Astrocyte (in vitro differentiated cells and primary cell): ENCODE results near the gene WBP1. TPM values are rescaled to one million over a fixed set of nuclear protein-coding genes. Genes with fewer than 3 reads are reported as not detected.

Experiments
- DNase-seq: peaks from one replicate; pipeline ENCODE4 v3.0.0-alpha.2; 2010; ENCODE audit warnings: low read depth
- FAIRE-seq: peaks from 2 replicates; lab custom pipeline; 2011; peaks lifted over from hg19 to GRCh38; lab: Jason Lieb, UNC
- H2AFZ ChIP-seq: 2 replicates; pipeline ENCODE4 v1.6.0; 2012; ENCODE audit warnings: low read depth, low read length, inconsistent platforms
- H3K27ac ChIP-seq: 2 replicates; pipeline ENCODE4 v1.5.1; 2011; ENCODE audit warnings: low read depth, low read length, inconsistent platforms
- H3K27me3 ChIP-seq: 2 replicates; pipeline ENCODE4 v1.6.0; 2011; ENCODE audit warnings: low read length, inconsistent platforms; ENCODE audit not compliant: insufficient read depth
- H3K36me3 ChIP-seq: 2 replicates; pipeline ENCODE4 v1.5.1; 2011; ENCODE audit warnings: low read length, inconsistent platforms; ENCODE audit not compliant: insufficient read depth
- H3K4me1 ChIP-seq: 2 replicates; pipeline ENCODE4 v1.5.1; 2011; ENCODE audit warnings: low read length, inconsistent platforms; ENCODE audit not compliant: insufficient read depth
- H3K4me2 ChIP-seq: 2 replicates; pipeline ENCODE4 v1.6.0; 2012; ENCODE audit warnings: low read length, inconsistent platforms
- H3K4me3 ChIP-seq: 2 replicates; pipeline ENCODE4 v1.5.1; 2011; ENCODE audit warnings: low read depth, mild to moderate bottlenecking, low read length, inconsistent platforms; ENCODE audit not compliant: insufficient read depth
- H3K79me2 ChIP-seq: 2 replicates; pipeline ENCODE4 v1.6.0; 2012; ENCODE audit warnings: mild to moderate bottlenecking, low read length, inconsistent platforms; ENCODE audit not compliant: insufficient read depth
- H3K9ac ChIP-seq: 2 replicates; pipeline ENCODE4 v1.6.0; 2012; ENCODE audit warnings: mild to moderate bottlenecking, low read length, inconsistent platforms
- H3K9me3 ChIP-seq: 2 replicates; pipeline ENCODE4 v1.5.1; 2012; ENCODE audit warnings: low read depth, mild to moderate bottlenecking, low read length, inconsistent platforms; ENCODE audit not compliant: insufficient read depth
- H4K20me1 ChIP-seq: 2 replicates; pipeline ENCODE4 v1.6.0; 2012; ENCODE audit warnings: low read length, inconsistent platforms; ENCODE audit not compliant: insufficient read depth
- H3K27ac Mint-ChIP-seq: one replicate; pipeline ENCODE4 v1.8.0; 2021; ENCODE audit warnings: mild to moderate bottlenecking, mixed read lengths; ENCODE audit not compliant: unreplicated experiment
- H3K27me3 Mint-ChIP-seq: one replicate; pipeline ENCODE4 v1.8.0; 2021; ENCODE audit warnings: low read depth, mixed read lengths; ENCODE audit not compliant: unreplicated experiment
- H3K36me3 Mint-ChIP-seq: one replicate; pipeline ENCODE4 v1.8.0; 2021; ENCODE audit warnings: low read depth, mixed read lengths; ENCODE audit not compliant: unreplicated experiment
- H3K4me1 Mint-ChIP-seq: one replicate; pipeline ENCODE4 v1.8.0; 2021; ENCODE audit warnings: low read depth, mixed read lengths; ENCODE audit not compliant: unreplicated experiment
- H3K4me3 Mint-ChIP-seq: one replicate; pipeline ENCODE4 v1.8.0; 2021; ENCODE audit warnings: mild to moderate bottlenecking, moderate library complexity, mixed read lengths; ENCODE audit not compliant: unreplicated experiment
- H3K9me3 Mint-ChIP-seq: one replicate; pipeline ENCODE4 v1.8.0; 2021; ENCODE audit warnings: mild to moderate bottlenecking, mixed read lengths; ENCODE audit not compliant: unreplicated experiment
- EZH2 ChIP-seq: IDR thresholded peaks from 2 replicates; pipeline ENCODE4 v1.6.1; 2012; ENCODE audit warnings: mild to moderate bottlenecking, low read length, inconsistent platforms; ENCODE audit not compliant: insufficient read depth
- total RNA-seq: library from RNA; stranded (reverse); gene quantifications from 2 replicates; pipeline ENCODE4 v1.2.1, GENCODE V29; 2021
- TF ChIP-seq, protein P1 (sequence below): IDR thresholded peaks from 2 replicates; pipeline ENCODE4 v1.5.1; 2011; ENCODE audit warnings: low read depth, mild to moderate bottlenecking, inconsistent platforms, low read length, moderate library complexity; ENCODE audit not compliant: insufficient read depth

The WBP1 gene
- total RNA-seq, 1 donor from 2014 or later, result 56.4 TPM

DNA sequence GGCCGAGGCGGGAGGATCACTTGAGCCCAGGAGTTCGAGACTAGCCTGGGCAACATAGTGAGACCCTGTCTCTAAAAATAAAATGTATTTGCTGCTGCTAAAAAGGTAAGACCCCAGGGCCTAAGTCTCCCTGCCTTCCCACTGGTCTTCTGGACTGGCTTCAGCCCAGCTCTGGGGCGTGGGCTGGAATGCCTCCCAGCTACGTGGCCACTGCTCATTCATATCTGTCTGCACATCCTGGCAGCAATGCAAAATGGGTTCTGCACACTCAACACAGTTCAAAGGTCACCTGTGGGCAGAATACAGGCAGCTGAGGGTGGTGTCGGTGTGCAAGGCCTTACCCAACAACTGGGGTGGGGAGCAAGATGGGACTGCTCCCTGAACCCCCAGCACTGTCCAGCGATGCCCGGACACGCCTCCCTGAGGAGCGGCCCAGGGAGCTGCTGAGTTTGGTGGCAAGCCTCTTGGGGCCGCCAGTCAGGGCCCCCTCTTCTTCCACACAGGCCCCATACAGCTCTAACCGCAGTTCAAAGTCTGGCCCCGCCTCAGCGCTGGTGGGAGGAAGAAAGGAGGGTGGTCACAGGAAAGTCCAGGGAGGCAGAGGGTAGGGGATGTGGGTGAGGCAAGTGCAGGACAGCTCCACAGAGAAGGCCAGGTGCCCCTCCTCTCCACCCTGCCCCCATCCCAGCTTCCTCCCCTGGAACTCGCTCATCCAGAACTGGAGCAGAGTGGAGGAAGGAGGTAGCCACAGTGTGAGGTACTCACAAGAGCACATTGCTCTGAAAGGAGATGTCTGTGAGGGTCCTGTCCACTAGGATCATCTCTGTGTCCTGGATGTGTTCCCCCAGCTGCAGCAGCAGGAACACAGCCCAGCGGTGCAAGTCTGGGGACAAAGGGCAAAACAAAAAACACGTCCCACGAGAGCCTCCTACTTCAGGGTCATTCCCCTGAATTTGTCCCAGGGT lies 28.5 kb upstream of the WBP1 start:
- Mint-ChIP-seq H3K27ac (no peak overlapping the region), H3K4me3 (no peak overlapping the region), H3K27me3 (no peaks in the 10 kb centered on the region), H3K4me1 (peaks cover 17% of the 10 kb centered on the region), H3K9me3 (no peaks in the 10 kb centered on the region), H3K36me3 (peaks cover 18% of the 10 kb centered on the region)
- peaks cover 13% of the 10 kb centered on the region for H3K4me1 ChIP-seq
- TF ChIP-seq, protein P1, sequence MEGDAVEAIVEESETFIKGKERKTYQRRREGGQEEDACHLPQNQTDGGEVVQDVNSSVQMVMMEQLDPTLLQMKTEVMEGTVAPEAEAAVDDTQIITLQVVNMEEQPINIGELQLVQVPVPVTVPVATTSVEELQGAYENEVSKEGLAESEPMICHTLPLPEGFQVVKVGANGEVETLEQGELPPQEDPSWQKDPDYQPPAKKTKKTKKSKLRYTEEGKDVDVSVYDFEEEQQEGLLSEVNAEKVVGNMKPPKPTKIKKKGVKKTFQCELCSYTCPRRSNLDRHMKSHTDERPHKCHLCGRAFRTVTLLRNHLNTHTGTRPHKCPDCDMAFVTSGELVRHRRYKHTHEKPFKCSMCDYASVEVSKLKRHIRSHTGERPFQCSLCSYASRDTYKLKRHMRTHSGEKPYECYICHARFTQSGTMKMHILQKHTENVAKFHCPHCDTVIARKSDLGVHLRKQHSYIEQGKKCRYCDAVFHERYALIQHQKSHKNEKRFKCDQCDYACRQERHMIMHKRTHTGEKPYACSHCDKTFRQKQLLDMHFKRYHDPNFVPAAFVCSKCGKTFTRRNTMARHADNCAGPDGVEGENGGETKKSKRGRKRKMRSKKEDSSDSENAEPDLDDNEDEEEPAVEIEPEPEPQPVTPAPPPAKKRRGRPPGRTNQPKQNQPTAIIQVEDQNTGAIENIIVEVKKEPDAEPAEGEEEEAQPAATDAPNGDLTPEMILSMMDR, result no peak
- no peak for TF ChIP-seq EZH2
- H3K79me2 ChIP-seq, result no peaks in the 10 kb centered on the region
- H3K4me2 ChIP-seq, result no peak overlapping the region
- DNase-seq, result no peak
- no peak for FAIRE-seq
- peaks cover 8% of the 10 kb centered on the region for H4K20me1 ChIP-seq
- H3K9ac ChIP-seq, result no peak overlapping the region
- no peaks in the 10 kb centered on the region for H3K9me3 ChIP-seq
- H3K36me3 ChIP-seq, result peaks cover 18% of the 10 kb centered on the region
- no peak overlapping the region for H3K27ac ChIP-seq
- H2AFZ ChIP-seq, result no peak overlapping the region
- no peak overlapping the region for H3K4me3 ChIP-seq
- H3K27me3 ChIP-seq, result no peaks in the 10 kb centered on the region

DNA sequence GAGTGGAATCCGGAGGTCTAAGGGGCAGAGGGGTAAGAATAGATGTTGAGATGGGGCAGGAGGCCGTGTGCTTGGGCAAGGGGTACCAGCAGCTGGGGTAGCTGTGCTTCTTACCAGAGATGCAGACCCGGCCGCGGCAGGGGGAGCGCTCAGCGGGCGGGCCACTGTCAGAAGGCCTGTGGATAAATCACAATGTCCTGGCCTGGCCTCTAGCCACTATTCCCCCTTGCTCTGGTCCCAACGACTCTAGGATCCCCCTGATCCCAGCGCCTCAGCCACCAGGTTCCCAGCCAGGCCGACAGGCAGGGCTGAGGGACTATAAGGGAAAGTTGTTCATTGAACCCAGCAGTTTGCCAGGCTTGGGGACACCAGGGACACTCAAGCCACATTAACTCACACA lies 27.7 kb upstream of the WBP1 start:
- Histone ChIP-seq H3K9me3 (no peaks in the 10 kb centered on the region), H3K4me1 (peaks cover 6% of the 10 kb centered on the region), H4K20me1 (peaks cover 15% of the 10 kb centered on the region), H3K27me3 (no peaks in the 10 kb centered on the region), H3K79me2 (no peaks in the 10 kb centered on the region), H3K4me2 (no peak overlapping the region), H3K4me3 (no peak overlapping the region), H3K27ac (no peak overlapping the region), H3K36me3 (peaks cover 18% of the 10 kb centered on the region), H2AFZ (no peak overlapping the region), H3K9ac (no peak overlapping the region)
- H3K4me1 Mint-ChIP-seq, result peaks cover 10% of the 10 kb centered on the region
- FAIRE-seq (no peak), DNase-seq (no peak)
- H3K36me3 Mint-ChIP-seq, result peaks cover 16% of the 10 kb centered on the region
- no peak overlapping the region for H3K4me3 Mint-ChIP-seq
- no peak overlapping the region for H3K27ac Mint-ChIP-seq
- TF ChIP-seq, protein P1, result no peak
- TF ChIP-seq EZH2, result no peak
- no peaks in the 10 kb centered on the region for H3K27me3 Mint-ChIP-seq
- no peaks in the 10 kb centered on the region for H3K9me3 Mint-ChIP-seq
